Testis (tissue), 2 donors: ENCODE measurements around the gene ERAL1.

Experiments used
- POLR2A ChIP-seq: fragments of 450-650 bp; IDR thresholded peaks from one replicate; pipeline ENCODE4 v1.6.1; 2017; ENCODE audit warnings: antibody characterized with exemption, mild to moderate bottlenecking, moderate library complexity
- TF ChIP-seq, protein P1 (sequence below), 3 experiments: fragments of 450-650 bp in 2 of 3; fragments of 200-600 bp in 1 of 3; sonication (generic) in 1 of 3; IDR thresholded peaks; one replicate each; pipeline ENCODE4 v1.5.1; 2016 to 2019; ENCODE audit warnings: antibody characterized with exemption in 3 of 3, mild to moderate bottlenecking in 2 of 3, moderate library complexity in 1 of 3

DNA sequence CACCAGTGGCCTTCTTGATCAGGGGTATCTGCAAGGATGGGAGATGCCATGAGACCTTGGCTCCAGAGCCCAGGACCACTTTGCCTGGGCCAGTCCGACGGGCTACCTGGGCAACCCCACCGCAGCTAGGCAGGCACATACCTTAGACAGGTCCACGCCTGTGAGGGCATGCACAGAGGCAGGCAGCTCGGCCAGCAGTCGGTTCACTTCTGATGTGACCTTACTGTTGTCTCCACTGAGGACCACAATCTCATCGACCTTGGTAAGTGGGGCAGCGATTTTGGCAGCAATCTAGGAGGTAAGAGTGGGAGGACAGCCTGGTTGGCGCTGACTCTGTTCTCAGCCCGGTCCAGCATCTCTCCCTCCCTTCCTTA lies 25.7 kb downstream of the ERAL1 start:
- TF ChIP-seq, protein P1, sequence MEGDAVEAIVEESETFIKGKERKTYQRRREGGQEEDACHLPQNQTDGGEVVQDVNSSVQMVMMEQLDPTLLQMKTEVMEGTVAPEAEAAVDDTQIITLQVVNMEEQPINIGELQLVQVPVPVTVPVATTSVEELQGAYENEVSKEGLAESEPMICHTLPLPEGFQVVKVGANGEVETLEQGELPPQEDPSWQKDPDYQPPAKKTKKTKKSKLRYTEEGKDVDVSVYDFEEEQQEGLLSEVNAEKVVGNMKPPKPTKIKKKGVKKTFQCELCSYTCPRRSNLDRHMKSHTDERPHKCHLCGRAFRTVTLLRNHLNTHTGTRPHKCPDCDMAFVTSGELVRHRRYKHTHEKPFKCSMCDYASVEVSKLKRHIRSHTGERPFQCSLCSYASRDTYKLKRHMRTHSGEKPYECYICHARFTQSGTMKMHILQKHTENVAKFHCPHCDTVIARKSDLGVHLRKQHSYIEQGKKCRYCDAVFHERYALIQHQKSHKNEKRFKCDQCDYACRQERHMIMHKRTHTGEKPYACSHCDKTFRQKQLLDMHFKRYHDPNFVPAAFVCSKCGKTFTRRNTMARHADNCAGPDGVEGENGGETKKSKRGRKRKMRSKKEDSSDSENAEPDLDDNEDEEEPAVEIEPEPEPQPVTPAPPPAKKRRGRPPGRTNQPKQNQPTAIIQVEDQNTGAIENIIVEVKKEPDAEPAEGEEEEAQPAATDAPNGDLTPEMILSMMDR (IDR thresholded peaks at IDR 0.05), result no peak
- no peak for TF ChIP-seq POLR2A
